ENCODE results near the gene CPPED1.

The CPPED1 gene

GRCh38 chr16:12735805-12736204, 67.9 kb downstream of the CPPED1 start:
- no peak for DNase-seq (ENCODE audit: low spot score)

- DNase-seq (ENCODE audit: low spot score): no peak
Measured at GRCh38 chr16:12732600-12732999, 71.1 kb downstream of the CPPED1 start.

GRCh38 chr16:12729448-12729847, 74.2 kb downstream of the CPPED1 start:
- DNase-seq (ENCODE audit: low spot score): no peak

- no peak for DNase-seq (ENCODE audit: low spot score)
Measured at GRCh38 chr16:12728469-12728868, 75.2 kb downstream of the CPPED1 start.

- DNase-seq (ENCODE audit: low spot score): no peak
Measured at GRCh38 chr16:12724226-12724625, 79.5 kb downstream of the CPPED1 start.

GRCh38 chr16:12723681-12724080, 80.0 kb downstream of the CPPED1 start:
- no peak for DNase-seq (ENCODE audit: low spot score)

- no peak for DNase-seq (ENCODE audit: low spot score)
Measured at GRCh38 chr16:12721841-12722421, 81.8 kb downstream of the CPPED1 start.

- no peak for DNase-seq (ENCODE audit: low spot score)
Measured at GRCh38 chr16:12719972-12720371, 83.7 kb downstream of the CPPED1 start.

GRCh38 chr16:12716658-12717057, 87.0 kb downstream of the CPPED1 start:
- DNase-seq (ENCODE audit: low spot score): no peak

GRCh38 chr16:12709807-12710206, 93.9 kb downstream of the CPPED1 start:
- no peak for DNase-seq (ENCODE audit: low spot score)

- DNase-seq (ENCODE audit: low spot score): no peak
Measured at GRCh38 chr16:12708266-12708665, 95.4 kb downstream of the CPPED1 start.

GRCh38 chr16:12706628-12707027, 97.1 kb downstream of the CPPED1 start:
- DNase-seq (ENCODE audit: low spot score): no peak

- DNase-seq (ENCODE audit: low spot score): no peak
Measured at GRCh38 chr16:12704492-12705111, 99.1 kb downstream of the CPPED1 start.

GRCh38 chr16:12703935-12704334, 99.8 kb downstream of the CPPED1 start:
- no peak for DNase-seq (ENCODE audit: low spot score)

- no peak for DNase-seq (ENCODE audit: low spot score)
Measured at GRCh38 chr16:12700161-12700560, 103.5 kb downstream of the CPPED1 start.

GRCh38 chr16:12699161-12699560, 104.5 kb downstream of the CPPED1 start:
- no peak for DNase-seq (ENCODE audit: low spot score)

- no peak for DNase-seq (ENCODE audit: low spot score)
Measured at GRCh38 chr16:12697437-12697836, 106.2 kb downstream of the CPPED1 start.

- DNase-seq (ENCODE audit: low spot score): no peak
Measured at GRCh38 chr16:12695454-12695853, 108.2 kb downstream of the CPPED1 start.

- no peak for DNase-seq (ENCODE audit: low spot score)
Measured at GRCh38 chr16:12690024-12690423, 113.7 kb downstream of the CPPED1 start.

GRCh38 chr16:12688951-12689850, 114.5 kb downstream of the CPPED1 start:
- no peak for DNase-seq (ENCODE audit: low spot score)

GRCh38 chr16:12685806-12686205, 117.9 kb downstream of the CPPED1 start:
- no peak for DNase-seq (ENCODE audit: low spot score)

GRCh38 chr16:12682432-12683165, 121.1 kb downstream of the CPPED1 start:
- no peak for DNase-seq (ENCODE audit: low spot score)

Data from germinal center (tissue), 1 donor.